Neural cell (in vitro differentiated cells): Measurements from ENCODE around the gene SLC7A1. TPM values are rescaled to one million over a fixed set of nuclear protein-coding genes. Genes with fewer than 3 reads are reported as not detected.

ENCODE experiments used
- H2AFZ ChIP-seq: fragments of 200-600, 300-800 bp; sonication (generic), shearing (Covaris generic); 2 replicates; pipeline ENCODE4 v1.6.0; 2014; ENCODE audit warnings: low read depth, mild to moderate bottlenecking, antibody characterized with exemption, low read length, moderate library complexity
- H3F3A ChIP-seq: fragments of 200-600 bp; shearing (Covaris generic); 2 replicates; pipeline ENCODE4 v1.6.1; 2016; ENCODE audit warnings: mild to moderate bottlenecking, moderate library complexity, mixed read lengths, antibody characterized with exemption, low read length; ENCODE audit not compliant: insufficient read depth, poor library complexity, severe bottlenecking
- H3K27ac ChIP-seq: fragments of 200-600, 300-800 bp; sonication (generic), shearing (Covaris generic); 2 replicates; pipeline ENCODE4 v1.5.1; 2014; ENCODE audit warnings: mild to moderate bottlenecking, low read length, moderate library complexity
- H3K27me3 ChIP-seq: fragments of 300-800, 200-600 bp; sonication (generic), shearing (Covaris generic); 2 replicates; pipeline ENCODE4 v1.6.0; 2014; ENCODE audit warnings: mild to moderate bottlenecking, low read depth, low read length, moderate library complexity; ENCODE audit not compliant: insufficient read depth
- H3K36me3 ChIP-seq: fragments of 300-800, 200-600 bp; sonication (generic), shearing (Covaris generic); 2 replicates; pipeline ENCODE4 v1.5.1; 2014; ENCODE audit warnings: mild to moderate bottlenecking, antibody characterized with exemption, low read length, moderate library complexity; ENCODE audit not compliant: insufficient read depth
- H3K4me2 ChIP-seq: fragments of 300-800, 200-600 bp; sonication (generic), shearing (Covaris generic); 2 replicates; pipeline ENCODE4 v1.6.0; 2014; ENCODE audit warnings: mild to moderate bottlenecking, low read length
- H3K4me3 ChIP-seq: fragments of 300-800, 200-600 bp; sonication (generic), shearing (Covaris generic); 2 replicates; pipeline ENCODE4 v1.5.1; 2014; ENCODE audit warnings: mild to moderate bottlenecking, low read length, moderate library complexity
- H3K79me2 ChIP-seq: fragments of 200-600 bp; shearing (Covaris generic); replicated peaks from 2 replicates; pipeline ENCODE4 v1.6.0; 2014; ENCODE audit warnings: mild to moderate bottlenecking, low read length, moderate library complexity; ENCODE audit not compliant: insufficient read depth
- H3K9ac ChIP-seq: fragments of 300-800, 200-600 bp; sonication (generic), shearing (Covaris generic); 2 replicates; pipeline ENCODE4 v1.6.1; 2016; ENCODE audit warnings: mild to moderate bottlenecking, low read length, mixed read lengths
- H3K9me2 ChIP-seq: fragments of 200-600 bp; shearing (Covaris generic); 2 replicates; pipeline ENCODE4 v1.6.1; 2016; ENCODE audit warnings: mild to moderate bottlenecking, low read length, mixed read lengths; ENCODE audit not compliant: insufficient read depth
- H3K9me3 ChIP-seq: fragments of 200-600, 300-800 bp; sonication (generic), shearing (Covaris generic); 2 replicates; pipeline ENCODE4 v1.6.1; 2016; ENCODE audit warnings: mild to moderate bottlenecking, mixed run types, low read length, moderate library complexity, mixed read lengths
- H4K20me1 ChIP-seq: fragments of 200-600 bp; shearing (Covaris generic); 2 replicates; pipeline ENCODE4 v1.6.1; 2016; ENCODE audit warnings: mild to moderate bottlenecking, mixed run types; ENCODE audit not compliant: insufficient read depth
- CTCF ChIP-seq: fragments of 450-650 bp; IDR thresholded peaks from 2 replicates; pipeline ENCODE4 v1.5.1; 2014; ENCODE audit warnings: antibody characterized with exemption, mild to moderate bottlenecking, moderate library complexity; ENCODE audit not compliant: poor library complexity, severe bottlenecking
- EP300 ChIP-seq: fragments of 450-650 bp; conservative IDR thresholded peaks from 2 replicates; pipeline ENCODE4 v1.6.1; 2014; ENCODE audit warnings: antibody characterized with exemption, mild to moderate bottlenecking, moderate library complexity; ENCODE audit not compliant: poor library complexity, severe bottlenecking
- EZH2 ChIP-seq: fragments of 200-600, 300-800 bp; shearing (Covaris generic), sonication (generic); IDR thresholded peaks from 2 replicates; pipeline ENCODE4 v1.6.1; 2014; ENCODE audit warnings: antibody characterized with exemption, low read length, borderline replicate concordance, mild to moderate bottlenecking; ENCODE audit not compliant: insufficient read depth, poor library complexity, severe bottlenecking
- MXI1 ChIP-seq: fragments of 450-650 bp; conservative IDR thresholded peaks from 2 replicates; pipeline ENCODE4 v1.6.1; 2014; ENCODE audit warnings: antibody characterized with exemption, mild to moderate bottlenecking; ENCODE audit not compliant: poor library complexity, severe bottlenecking
- POLR2AphosphoS5 ChIP-seq: IDR thresholded peaks from 2 replicates; pipeline ENCODE4 v1.6.1; 2012
- RAD21 ChIP-seq: fragments of 450-650 bp; conservative IDR thresholded peaks from 2 replicates; pipeline ENCODE4 v1.6.1; 2014; ENCODE audit warnings: antibody characterized with exemption, mild to moderate bottlenecking, moderate library complexity
- REST ChIP-seq: IDR thresholded peaks from 2 replicates; pipeline ENCODE4 v1.6.1; 2012; ENCODE audit warnings: borderline replicate concordance
- SMC3 ChIP-seq: fragments of 450-650 bp; conservative IDR thresholded peaks from 2 replicates; pipeline ENCODE4 v1.6.1; 2014; ENCODE audit warnings: antibody characterized with exemption, mild to moderate bottlenecking, moderate library complexity; ENCODE audit not compliant: poor library complexity
- TAF1 ChIP-seq: IDR thresholded peaks from 2 replicates; pipeline ENCODE4 v1.6.1; 2012; ENCODE audit warnings: low read depth
- polyA plus RNA-seq: library from polyadenylated mRNA; depleted of rRNA; stranded (reverse); fragments of >200 nt; gene quantifications from 2 replicates; pipeline ENCODE4 v1.2.3, GENCODE V29; 2014

Gene SLC7A1
- polyA plus RNA-seq, 1 donor from 2014 or later: 2.6 TPM

DNA sequence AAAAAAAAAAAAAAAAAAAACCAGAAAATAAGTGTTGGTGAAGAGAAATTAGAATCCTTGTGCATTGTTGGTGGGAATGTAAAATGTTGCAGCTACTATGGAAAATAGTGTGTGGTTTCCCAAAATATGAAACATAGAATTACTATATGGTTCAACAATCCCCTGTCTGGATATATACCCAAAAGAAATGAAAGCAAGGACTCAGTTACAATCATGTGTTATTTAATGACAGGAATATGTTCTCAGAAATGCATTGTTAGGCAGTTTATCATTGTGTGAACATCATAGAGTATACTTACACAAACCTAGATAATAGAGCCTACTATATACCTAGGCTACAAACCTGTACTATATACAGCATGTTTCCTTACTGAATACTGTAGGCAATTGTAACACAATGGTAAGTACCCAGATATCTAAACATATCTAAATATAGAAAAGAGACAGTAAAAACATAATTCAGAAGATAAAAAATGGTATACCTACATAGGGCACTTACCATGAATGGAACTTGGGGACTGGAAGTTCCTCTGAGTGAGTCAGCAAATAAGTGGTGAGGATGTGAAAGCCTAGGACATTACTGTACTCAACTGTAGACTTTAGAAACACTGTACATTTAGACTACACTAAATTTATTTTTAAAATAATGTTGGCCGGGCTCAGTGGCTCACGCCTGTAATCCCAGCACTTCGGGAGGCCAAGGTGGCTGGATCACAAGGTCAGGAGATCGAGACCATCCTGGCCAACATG lies 25.7 kb upstream of the SLC7A1 start:
- H4K20me1 ChIP-seq: no peaks in the 10 kb centered on the region
- TF ChIP-seq POLR2AphosphoS5 (no peak), CTCF (no peak), REST (no peak), EP300 (no peak), SMC3 (no peak), TAF1 (no peak), RAD21 (no peak), EZH2 (no peak), MXI1 (no peak)
- no peak overlapping the region for H3K4me2 ChIP-seq
- no peak overlapping the region for H3K9ac ChIP-seq
- H3K27ac ChIP-seq: no peak overlapping the region
- no peak overlapping the region for H3K4me3 ChIP-seq
- no peaks in the 10 kb centered on the region for H3F3A ChIP-seq
- H3K9me3 ChIP-seq: no peaks in the 10 kb centered on the region
- no peaks in the 10 kb centered on the region for H3K27me3 ChIP-seq
- H3K79me2 ChIP-seq: no peaks in the 10 kb centered on the region
- H3K36me3 ChIP-seq: no peaks in the 10 kb centered on the region
- H3K9me2 ChIP-seq: no peaks in the 10 kb centered on the region
- H2AFZ ChIP-seq: no peak overlapping the region

GRCh38 chr13:29619995-29620394 lies 24.5 kb upstream of the SLC7A1 start:
- Histone ChIP-seq H3K9me2 (no peaks in the 10 kb centered on the region), H3K9ac (no peak overlapping the region), H3K4me2 (no peak overlapping the region), H3K4me3 (no peak overlapping the region), H3F3A (no peaks in the 10 kb centered on the region), H3K9me3 (no peaks in the 10 kb centered on the region), H2AFZ (no peak overlapping the region), H4K20me1 (no peaks in the 10 kb centered on the region), H3K27me3 (no peaks in the 10 kb centered on the region), H3K36me3 (no peaks in the 10 kb centered on the region), H3K27ac (no peak overlapping the region), H3K79me2 (no peaks in the 10 kb centered on the region)
- TF ChIP-seq SMC3 (no peak), POLR2AphosphoS5 (no peak), RAD21 (no peak), EP300 (no peak), EZH2 (no peak), REST (no peak), MXI1 (no peak), CTCF (no peak), TAF1 (no peak)
